Heart left ventricle (tissue), 13 donors: ENCODE measurements around the gene FNDC3B.

Experiments used
- CTCF ChIP-seq, 12 donors: fragments of 200-600 bp; sonication (generic) in 4 of 12; IDR thresholded peaks; one replicate each; pipeline versions ENCODE4 v1.5.0 to v1.8.0; 2018 to 2022; ENCODE audit warnings: antibody characterized with exemption in 12 of 12, mild to moderate bottlenecking in 5 of 12
- POLR2A ChIP-seq, 2 donors: fragments of 450-650 bp; IDR thresholded peaks; one replicate each; pipeline ENCODE4 v1.6.1; 2017; ENCODE audit warnings: antibody characterized with exemption in 2 of 2, mild to moderate bottlenecking in 2 of 2, moderate library complexity in 2 of 2
- donor health status: ischemic (EF 13 %, LVEDD 7.1; RV severe dilation, severe dysfunction).
- donor health status: DM: no; HTN: yes; CAD: no.
- donor health status: DM: no; HTN: no; CAD: no.
- donor health status: ischemic (EF 25% LVEDD 6.9; RV normal size, moderate dysfunction).
- donor health status: ischemic (EF 25% LVEDD 5.7; RV mildly dilated, moderate dysfunction).
- donor health status: ischemic (EF 35%, LVEDD 5.7; RV mildly dilated, moderate dysfunction).
- donor health status: nonischemic (EF 11% LVEDD 7.7; RV severe dilation, severe dysfunction).
- donor health status: DM: yes; HTN: yes; CAD: no.
- donor health status: PGD.
- donor health status: ischemic (EF 29% LVEDD 5.4; RV normal size, mild dysfunction).
- donor health status: nonischemic (EF 23%, LVEDD 6.1; RV moderate dilation, normal function).

DNA sequence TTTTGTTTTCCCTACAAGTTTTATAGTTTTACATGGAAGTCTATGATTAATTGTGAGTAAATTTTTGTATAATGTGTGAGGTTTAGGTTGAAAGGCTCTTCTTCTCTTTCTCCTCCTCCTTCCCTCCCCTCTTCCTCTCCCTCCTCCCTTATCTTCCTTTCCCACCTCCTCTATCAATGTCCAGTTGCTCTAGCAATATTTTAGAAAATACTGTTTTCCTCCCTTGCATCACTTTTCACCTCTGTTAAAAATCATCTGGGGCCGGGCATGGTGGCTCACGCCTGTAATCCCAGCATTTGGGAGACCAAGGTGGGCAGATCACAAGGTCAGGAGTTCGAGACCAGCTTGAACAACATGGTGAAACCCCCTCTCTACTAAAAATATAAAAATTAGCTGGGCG lies 119.4 kb downstream of the FNDC3B start:
- no peak for TF ChIP-seq POLR2A (IDR thresholded peaks at IDR 0.05)
- TF ChIP-seq CTCF (IDR thresholded peaks at IDR 0.05), result no peak
